Activated effector memory CD4-positive, alpha-beta T cell treated with Interleukin-2 at 50 U/mL for 16 hours (primary cell): ENCODE data around the gene NEURL4.

Experiments
- DNase-seq: peaks from one replicate; pipeline ENCODE4 v3.0.0-alpha.2; 2020

The NEURL4 gene

DNA sequence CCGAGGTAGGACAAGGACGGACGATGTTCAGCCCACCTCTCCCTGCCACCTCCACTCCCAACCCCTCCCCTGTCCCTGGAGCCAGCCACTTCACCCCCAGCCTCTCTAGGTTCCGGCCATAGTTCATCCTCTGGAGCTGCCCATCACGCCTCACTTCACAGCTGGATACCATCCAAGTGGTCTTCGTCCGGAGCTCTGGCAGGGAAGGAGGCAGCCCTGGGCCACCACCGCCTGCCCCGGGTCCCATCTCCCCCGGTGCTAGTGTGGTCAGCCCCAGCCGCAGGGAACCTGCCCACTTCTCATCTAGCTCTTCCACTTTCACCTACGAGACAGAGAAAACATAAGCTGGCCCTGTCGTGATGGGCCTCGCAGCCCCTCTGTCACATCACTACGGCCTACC lies 7.7 kb downstream of the NEURL4 start:
- DNase-seq, result no peak

DNA sequence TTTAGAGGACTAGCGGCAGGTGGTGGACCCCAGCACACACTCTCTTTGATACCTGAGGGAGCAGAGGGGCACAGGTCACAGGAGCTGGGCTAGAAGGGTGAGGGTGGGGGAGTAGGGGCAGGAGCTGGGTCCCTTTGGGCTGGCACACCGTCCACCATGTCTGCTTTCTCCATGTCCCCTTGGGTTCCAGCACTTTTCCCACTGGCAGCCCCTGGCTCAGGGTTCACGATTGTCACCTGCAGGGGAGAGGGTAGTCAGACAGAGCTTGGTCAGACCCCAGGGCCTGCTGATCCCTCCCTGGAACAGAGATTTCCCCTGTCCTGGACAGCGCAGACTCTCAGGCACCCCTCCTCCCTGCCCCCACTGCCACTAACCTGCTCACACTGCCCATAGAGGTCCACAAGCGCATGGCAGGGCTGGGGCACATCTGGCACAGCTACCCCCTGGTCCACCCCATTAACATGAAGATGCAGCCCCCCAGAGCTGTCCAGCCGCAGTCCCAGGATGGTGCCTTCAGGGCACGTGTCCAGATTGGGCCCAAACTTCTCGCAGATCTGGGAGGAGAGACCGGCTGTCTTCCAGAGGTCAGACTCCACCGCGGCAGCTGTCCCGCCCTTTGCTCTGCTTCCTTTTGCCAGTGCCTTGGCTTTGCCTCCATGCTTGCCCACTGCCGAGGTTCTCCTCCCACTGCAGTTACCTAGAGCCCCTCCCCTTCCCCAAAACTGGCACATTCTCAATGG lies 10.8 kb downstream of the NEURL4 start:
- DNase-seq, result no peak

GRCh38 chr17:7317161-7317803 lies 11.9 kb downstream of the NEURL4 start:
- no peak for DNase-seq

- DNase-seq, result no peak
These were observed 13.4 kb downstream of the NEURL4 start for GRCh38 chr17:7315570-7316235.

DNA sequence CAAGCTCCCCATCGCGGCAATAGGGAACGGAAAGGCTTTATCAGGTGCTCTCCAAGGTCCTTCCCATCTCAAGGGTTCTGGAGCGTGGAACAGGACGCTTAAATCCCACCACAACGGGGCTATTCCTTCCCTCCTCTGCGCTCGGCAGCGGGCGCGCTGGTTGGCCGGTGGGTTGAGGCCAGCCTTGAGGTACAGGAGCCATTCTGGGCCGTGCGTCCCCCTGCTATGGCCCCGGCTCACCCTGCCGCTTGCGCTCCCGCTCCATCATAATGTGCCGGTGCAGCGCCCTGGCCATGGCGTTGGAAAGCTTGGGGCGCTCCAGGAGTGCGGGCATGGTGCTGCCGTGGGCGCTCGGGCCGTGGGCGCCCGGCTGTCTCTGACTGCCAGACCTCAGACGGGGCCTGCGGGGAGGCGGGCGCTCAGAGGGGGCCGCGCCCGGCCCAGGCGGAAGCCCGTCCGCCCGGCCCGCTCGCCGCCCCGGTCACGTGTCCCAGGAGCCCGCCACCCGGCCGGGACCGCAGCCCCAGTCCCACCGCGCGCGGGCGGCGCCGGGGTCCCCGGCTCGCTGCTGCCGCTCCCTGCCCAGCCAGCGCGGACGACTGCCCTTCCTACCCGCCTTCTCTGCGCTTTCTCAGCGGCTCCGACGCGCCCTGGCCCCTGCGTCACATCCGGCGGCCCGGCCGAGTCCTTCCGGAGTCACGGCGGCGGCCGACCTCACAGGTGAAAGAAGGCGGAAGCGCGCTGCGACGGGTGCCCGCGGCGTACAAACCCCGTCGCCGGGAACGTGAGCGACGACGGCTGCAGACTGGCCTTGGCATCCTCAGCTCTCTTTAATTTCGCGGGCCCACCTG lies 14.2 kb downstream of the NEURL4 start, which contains the start of gene GPS2:
Gene GPS2 (minus strand): TSS at position 642 of the 851 bp plus-strand sequence. CDS start 308 bp downstream, at position 334.
- DNase-seq, result peak; percentile 89

DNA sequence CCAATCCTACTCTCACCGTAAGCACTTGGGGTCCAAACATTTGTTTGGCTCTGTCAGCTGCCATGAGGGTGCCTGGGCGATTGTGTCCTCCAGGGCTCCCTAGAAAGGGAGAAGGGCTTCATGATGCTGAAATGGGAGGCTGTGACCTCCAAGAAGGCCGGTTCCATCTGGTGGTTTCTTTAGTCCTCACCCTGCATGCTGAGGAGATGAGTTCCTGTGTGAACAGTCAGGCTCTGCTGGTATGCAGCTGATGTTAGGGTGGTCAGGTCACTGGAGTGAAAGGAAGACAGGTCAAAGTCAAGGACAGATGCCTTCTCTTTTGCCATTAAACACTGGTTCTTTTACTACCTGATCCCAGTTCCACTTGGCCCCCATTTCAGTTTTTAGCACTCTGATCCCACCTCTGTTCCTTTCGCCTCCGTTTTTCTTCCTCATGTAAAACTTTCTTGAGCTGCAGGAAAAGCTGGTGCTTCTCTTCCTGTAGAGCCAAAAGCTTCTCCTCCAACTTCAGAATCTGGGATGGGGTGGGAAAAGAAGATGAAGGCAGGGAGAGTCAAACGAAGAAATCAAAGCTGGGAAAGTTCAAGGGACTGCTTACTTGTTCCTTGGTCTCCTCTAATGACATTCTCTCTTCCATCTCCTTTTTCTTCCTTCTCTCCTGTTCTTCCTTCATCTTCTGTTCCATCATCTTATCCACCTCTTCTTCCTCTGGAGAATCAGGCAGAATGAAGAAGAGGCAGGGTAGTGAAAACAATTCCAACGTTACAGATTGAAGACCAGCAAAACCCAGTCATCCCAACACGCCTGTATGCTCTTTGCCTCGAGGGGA lies 15.0 kb downstream of the NEURL4 start:
- DNase-seq, result no peak

GRCh38 chr17:7313088-7313889 lies 15.8 kb downstream of the NEURL4 start:
- no peak for DNase-seq

DNA sequence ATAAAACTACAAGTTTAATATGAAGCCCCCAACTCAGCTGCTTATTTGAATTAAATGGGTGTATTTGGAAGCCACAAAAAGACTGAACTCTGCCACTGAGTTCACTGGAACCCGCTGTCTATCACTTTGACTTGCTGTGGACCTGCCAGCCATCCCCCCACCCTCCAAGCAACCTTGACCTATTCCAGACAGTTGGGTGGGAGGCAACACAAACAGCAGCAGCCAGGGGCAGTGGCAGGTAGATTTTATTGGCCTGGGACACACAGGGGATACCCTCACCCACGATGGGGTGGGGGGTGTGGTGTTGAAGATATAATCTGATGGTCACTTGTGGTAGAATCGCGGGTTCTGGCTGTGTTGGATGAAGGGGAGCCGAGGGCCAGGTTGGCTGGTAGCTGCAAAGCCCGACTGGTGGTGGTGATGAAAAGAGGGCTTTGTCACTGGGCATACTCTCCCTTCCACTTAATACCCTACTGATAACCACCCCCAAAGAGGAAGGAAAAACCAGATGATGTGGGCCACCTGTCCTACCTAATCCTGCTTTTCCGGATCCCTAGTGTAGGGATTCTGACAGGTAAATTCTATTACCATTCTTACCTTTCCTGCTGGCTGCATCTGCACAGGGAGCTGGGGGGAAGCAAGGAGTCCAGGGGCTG lies 16.6 kb downstream of the NEURL4 start:
- no peak for DNase-seq

GRCh38 chr17:7311110-7311705 lies 17.9 kb downstream of the NEURL4 start:
- no peak for DNase-seq

GRCh38 chr17:7309628-7310027 lies 19.5 kb downstream of the NEURL4 start:
- DNase-seq, result no peak

GRCh38 chr17:7308625-7309433 lies 20.3 kb downstream of the NEURL4 start:
- peak; percentile 79 for DNase-seq

DNA sequence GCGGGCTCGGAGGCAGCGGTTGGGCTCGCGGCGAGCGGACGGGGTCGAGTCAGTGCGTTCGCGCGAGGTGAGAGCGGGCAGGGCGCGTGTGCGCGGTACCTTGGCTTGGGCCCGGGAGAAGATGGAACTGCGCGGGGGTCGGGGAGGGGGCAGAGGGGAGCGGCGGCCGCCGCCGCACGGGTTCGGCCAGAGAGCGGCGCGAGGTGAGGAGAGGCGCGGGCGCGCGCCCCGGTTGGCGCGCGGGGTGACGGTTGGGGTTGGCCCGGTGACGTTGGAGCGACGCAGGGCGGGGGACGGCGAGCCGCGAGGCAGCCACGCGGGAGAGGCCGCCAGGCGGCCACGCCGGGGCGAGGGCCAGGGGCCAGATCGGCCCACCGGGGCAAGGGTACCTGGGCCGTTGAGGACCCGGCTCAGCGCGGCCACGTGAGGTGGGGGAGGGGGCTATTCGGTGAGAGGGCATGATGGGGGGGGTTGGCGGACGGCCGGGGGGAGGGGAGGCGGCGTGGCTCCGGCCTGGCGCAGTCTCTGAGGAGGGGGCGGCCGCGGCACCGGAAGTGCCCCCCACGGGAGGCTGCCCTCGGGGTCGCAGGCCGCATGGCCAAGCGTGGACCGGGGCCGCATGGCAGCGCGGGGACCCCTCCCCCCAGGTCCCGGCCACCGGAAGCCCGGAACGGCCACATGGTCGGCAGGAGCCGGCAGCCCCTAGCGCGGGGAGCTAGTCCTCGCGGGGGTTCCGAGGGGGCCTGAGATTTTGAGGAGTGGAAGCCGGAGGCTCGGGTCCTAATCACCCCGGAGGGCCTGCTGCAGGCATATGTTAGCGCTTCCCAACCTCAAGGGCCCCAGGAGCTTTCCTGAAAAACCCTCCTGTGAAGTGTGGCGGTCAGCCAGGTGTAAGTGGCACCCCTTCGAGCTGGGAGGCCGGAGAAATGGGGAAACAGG lies 21.2 kb downstream of the NEURL4 start:
- peak; percentile 33 for DNase-seq

- peak; percentile 100 for DNase-seq
These were observed 22.0 kb downstream of the NEURL4 start, which contains the start of gene EIF5A for GRCh38 chr17:7306911-7307685. EIF5A (plus strand) TSS chr17:7307628; CDS start chr17:7309636, 2,008 bp downstream.

DNA sequence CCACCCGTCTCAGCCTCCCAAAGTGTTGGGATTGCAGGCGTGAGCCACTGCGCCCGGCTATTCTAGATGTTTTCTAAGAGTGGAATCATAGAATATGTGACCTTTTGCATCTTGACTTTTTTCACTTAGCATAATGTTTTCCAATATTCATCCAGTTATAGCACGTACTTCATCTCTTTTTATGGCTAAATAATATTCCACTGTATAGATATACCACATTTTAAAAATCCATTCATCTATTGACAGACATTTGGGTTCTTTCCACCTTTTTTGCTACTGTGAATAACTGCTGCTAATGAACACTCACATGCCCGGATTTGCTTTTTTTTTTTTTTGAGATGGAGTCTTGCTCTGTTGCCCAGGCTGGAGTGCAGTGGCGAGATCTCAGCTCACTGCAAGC lies 25.0 kb downstream of the NEURL4 start:
- no peak for DNase-seq

DNA sequence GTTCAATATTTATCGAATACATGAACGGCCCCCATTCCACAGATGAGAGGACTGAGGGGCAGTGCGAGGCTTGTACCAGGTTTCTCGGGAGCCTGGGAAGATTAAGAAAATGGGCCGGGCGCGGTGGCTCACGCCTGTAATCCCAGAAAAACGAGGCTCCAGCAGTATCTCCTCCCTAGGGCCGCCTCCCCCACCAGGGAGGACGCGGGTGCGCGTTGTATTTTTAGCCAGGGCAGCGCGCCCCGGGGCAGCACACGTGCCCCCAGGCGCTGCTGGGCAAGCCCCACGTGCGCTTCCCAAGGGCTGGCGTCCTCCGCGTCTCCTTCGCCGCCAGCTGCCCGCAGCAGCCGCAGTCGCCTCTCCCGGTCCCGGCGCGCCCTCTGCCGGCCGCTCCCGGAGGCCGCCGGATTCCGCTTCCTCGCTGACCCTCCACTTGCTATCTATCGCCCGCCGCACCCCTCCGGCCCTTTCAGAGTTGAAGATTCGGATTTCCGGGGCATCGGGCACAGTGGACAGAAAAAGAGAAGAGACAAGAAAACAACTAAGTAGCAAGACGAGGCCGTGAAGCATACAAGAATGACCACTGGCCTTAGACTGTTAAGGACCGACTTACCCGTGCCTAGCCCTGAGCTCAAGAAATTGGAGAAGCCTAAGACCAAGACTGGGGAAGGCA lies 32.8 kb downstream of the NEURL4 start:
- peak; percentile 38 for DNase-seq
